Right atrium auricular region (tissue), 2 donors: ENCODE data around the gene PTMS. TPM values are rescaled to one million over a fixed set of nuclear protein-coding genes. Genes with fewer than 3 reads are reported as not detected.

ENCODE experiments used
- DNase-seq: peaks from one replicate; pipeline ENCODE4 v3.0.0-alpha.2; 2019; ENCODE audit warnings: low spot score
- H3K27ac ChIP-seq, 2 donors: fragments of 200-600 bp; sonication (generic); 1 replicate in 1 of 2; 2 replicates in 1 of 2; pipeline ENCODE4 v1.5.1; 2016 to 2019
- H3K27me3 ChIP-seq, 2 donors: fragments of 200-600 bp; sonication (generic); one replicate each; pipeline versions ENCODE4 v1.5.1 to v1.6.0; 2017 to 2019
- H3K36me3 ChIP-seq: fragments of 200-600 bp; sonication (generic); one replicate; pipeline ENCODE4 v1.5.1; 2016
- H3K4me1 ChIP-seq, 2 donors: fragments of 200-600 bp; sonication (generic); one replicate each; pipeline versions ENCODE4 v1.5.1 to v1.6.0; 2017 to 2019
- H3K4me3 ChIP-seq, 2 donors: fragments of 200-600 bp; sonication (generic); 1 replicate in 1 of 2; 2 replicates in 1 of 2; pipeline ENCODE4 v1.5.1; 2017 to 2019; ENCODE audit warnings: mild to moderate bottlenecking in 1 of 2, moderate library complexity in 1 of 2
- H3K9me3 ChIP-seq, 2 donors: fragments of 200-600 bp; sonication (generic); one replicate each; pipeline ENCODE4 v1.5.1; 2019
- CTCF ChIP-seq, 2 donors: fragments of 200-600 bp; sonication (generic); IDR thresholded peaks; one replicate each; pipeline ENCODE4 v1.5.1; 2019; ENCODE audit warnings: antibody characterized with exemption in 2 of 2
- total RNA-seq, 2 donors: library from RNA; depleted of rRNA; stranded (reverse); fragments of >200 nt; gene quantifications; one replicate each; pipeline ENCODE4 v1.1.0, GENCODE V29; 2016

PTMS gene
- total RNA-seq, 2 donors from 2014 or later: 67.8 to 119 TPM

GRCh38 chr12:6771509-6772330 lies 5.6 kb downstream of the PTMS start:
- H3K9me3 ChIP-seq: no peaks in the 10 kb centered on the region
- H3K4me1 ChIP-seq: peaks cover 0 to 49% of the 10 kb centered on the region in 2 donors
- no peak for TF ChIP-seq CTCF (IDR thresholded peaks at IDR 0.05)
- no peak for DNase-seq
- peak overlapping the region in 1 of 2 donors; percentile 6 for H3K4me3 ChIP-seq
- H3K36me3 ChIP-seq: peaks cover 6% of the 10 kb centered on the region
- H3K27me3 ChIP-seq: no peaks in the 10 kb centered on the region
- H3K27ac ChIP-seq: no peak overlapping the region

- no peak for DNase-seq
- no peak for TF ChIP-seq CTCF (IDR thresholded peaks at IDR 0.05)
- Histone ChIP-seq H3K27me3 (no peaks in the 10 kb centered on the region), H3K4me3 (peak within 1 kb of the TSS in 1 of 2 donors; percentile 6), H3K9me3 (no peaks in the 10 kb centered on the region), H3K27ac (no peak within 1 kb of the TSS), H3K36me3 (peaks cover 6% of the 10 kb centered on the region), H3K4me1 (peaks cover 0 to 49% of the 10 kb centered on the region in 2 donors)
Observed at GRCh38 chr12:6772331-6772695, 6.2 kb downstream of the PTMS start, which contains the start of gene LAG3. TSS of gene LAG3 (plus strand) at chr12:6772520. CDS start at chr12:6772853, 333 bp downstream.

GRCh38 chr12:6772726-6773589 lies 6.8 kb downstream of the PTMS start:
- DNase-seq: no peak
- H3K27ac ChIP-seq: no peak overlapping the region
- no peaks in the 10 kb centered on the region for H3K9me3 ChIP-seq
- no peaks in the 10 kb centered on the region for H3K27me3 ChIP-seq
- peaks cover 0 to 46% of the 10 kb centered on the region in 2 donors for H3K4me1 ChIP-seq
- peak overlapping the region in 1 of 2 donors; percentile 29 for H3K4me3 ChIP-seq
- peaks cover 6% of the 10 kb centered on the region for H3K36me3 ChIP-seq
- no peak for TF ChIP-seq CTCF (IDR thresholded peaks at IDR 0.05)

GRCh38 chr12:6773590-6774351 lies 7.6 kb downstream of the PTMS start:
- H3K27ac ChIP-seq: no peak overlapping the region
- peaks cover 0 to 46% of the 10 kb centered on the region in 2 donors for H3K4me1 ChIP-seq
- no peak for DNase-seq

More at GRCh38 chr12:6773590-6774351, 7.6 kb downstream of the PTMS start:
- Histone ChIP-seq H3K27me3 (no peaks in the 10 kb centered on the region), H3K9me3 (no peaks in the 10 kb centered on the region), H3K36me3 (peaks cover 6% of the 10 kb centered on the region), H3K4me3 (peak overlapping the region in 1 of 2 donors; percentile 29)
- TF ChIP-seq CTCF (IDR thresholded peaks at IDR 0.05): no peak
